Measurements from ENCODE around the gene SERPINA1. TPM values are rescaled to one million over a fixed set of nuclear protein-coding genes. Genes with fewer than 3 reads are reported as not detected.

SERPINA1 gene
- total RNA-seq, 2 experiments from 2014 or later, result 0.43 to 0.53 TPM

- H3K9me3 Mint-ChIP-seq, result no peaks in the 10 kb centered on the region
- ChIA-PET POLR2A (no interaction called here), CTCF (interaction anchor here (1.1 kb wide), 1 partner anchor 101 kb away, joined by 3 read pairs; no protein-coding TSS in a partner anchor)
- no peak overlapping the region for H3K27ac Mint-ChIP-seq
- H3K4me3 Mint-ChIP-seq, result no peak overlapping the region
- no peaks in the 10 kb centered on the region for H3K36me3 Mint-ChIP-seq (ENCODE audit: low read depth)
- no peak for DNase-seq
- H3K4me1 Mint-ChIP-seq, result no peaks in the 10 kb centered on the region
- H3K27me3 Mint-ChIP-seq, result no peaks in the 10 kb centered on the region
These were observed 2.8 kb downstream of the SERPINA1 start for GRCh38 chr14:94385553-94386057.

- no peak overlapping the region for H3K4me3 Mint-ChIP-seq
- ChIA-PET POLR2A (no interaction called here), CTCF (no interaction called here)
- H3K27me3 Mint-ChIP-seq, result no peaks in the 10 kb centered on the region
- H3K4me1 Mint-ChIP-seq, result no peaks in the 10 kb centered on the region
- no peaks in the 10 kb centered on the region for H3K36me3 Mint-ChIP-seq (ENCODE audit: low read depth)
- H3K27ac Mint-ChIP-seq, result no peak overlapping the region
- no peaks in the 10 kb centered on the region for H3K9me3 Mint-ChIP-seq
- no peak for DNase-seq
These were observed 4.1 kb downstream of the SERPINA1 start for GRCh38 chr14:94384342-94384741.

- POLR2A ChIA-PET, result no interaction called here
- no peak for DNase-seq
- no peaks in the 10 kb centered on the region for H3K9me3 Mint-ChIP-seq
These were observed 4.6 kb downstream of the SERPINA1 start for GRCh38 chr14:94383777-94384176.

GRCh38 chr14:94382716-94383596, 5.4 kb downstream of the SERPINA1 start:
- Mint-ChIP-seq H3K9me3 (no peaks in the 10 kb centered on the region), H3K4me3 (no peak overlapping the region), H3K36me3 (ENCODE audit: low read depth) (no peaks in the 10 kb centered on the region), H3K27ac (no peak overlapping the region), H3K4me1 (no peaks in the 10 kb centered on the region), H3K27me3 (no peaks in the 10 kb centered on the region)
- DNase-seq, result no peak
- ChIA-PET POLR2A (no interaction called here), CTCF (no interaction called here)

More at GRCh38 chr14:94383777-94384176, 4.6 kb downstream of the SERPINA1 start:
- no peak overlapping the region for H3K4me3 Mint-ChIP-seq
- H3K4me1 Mint-ChIP-seq, result no peaks in the 10 kb centered on the region
- CTCF ChIA-PET, result no interaction called here
- no peak overlapping the region for H3K27ac Mint-ChIP-seq
- H3K27me3 Mint-ChIP-seq, result no peaks in the 10 kb centered on the region
- H3K36me3 Mint-ChIP-seq (ENCODE audit: low read depth), result no peaks in the 10 kb centered on the region

GRCh38 chr14:94382099-94382715, 6.2 kb downstream of the SERPINA1 start:
- Mint-ChIP-seq H3K27ac (no peak overlapping the region), H3K9me3 (no peaks in the 10 kb centered on the region), H3K4me3 (no peak overlapping the region), H3K36me3 (ENCODE audit: low read depth) (no peaks in the 10 kb centered on the region), H3K4me1 (no peaks in the 10 kb centered on the region), H3K27me3 (no peaks in the 10 kb centered on the region)
- ChIA-PET POLR2A (no interaction called here), CTCF (no interaction called here)
- DNase-seq, result no peak

- no peak overlapping the region for H3K4me3 Mint-ChIP-seq
- CTCF ChIA-PET, result no interaction called here
- POLR2A ChIA-PET, result no interaction called here
- H3K9me3 Mint-ChIP-seq, result no peaks in the 10 kb centered on the region
- no peaks in the 10 kb centered on the region for H3K27me3 Mint-ChIP-seq
- H3K27ac Mint-ChIP-seq, result no peak overlapping the region
- H3K36me3 Mint-ChIP-seq (ENCODE audit: low read depth), result no peaks in the 10 kb centered on the region
- peaks cover 2% of the 10 kb centered on the region for H3K4me1 Mint-ChIP-seq
- no peak for DNase-seq
These were observed 7.0 kb downstream of the SERPINA1 start for GRCh38 chr14:94381149-94382030.

- Mint-ChIP-seq H3K36me3 (ENCODE audit: low read depth) (no peaks in the 10 kb centered on the region), H3K4me3 (no peak overlapping the region), H3K27me3 (no peaks in the 10 kb centered on the region), H3K4me1 (peaks cover 2% of the 10 kb centered on the region), H3K27ac (no peak overlapping the region), H3K9me3 (no peaks in the 10 kb centered on the region)
- POLR2A ChIA-PET, result no interaction called here
- DNase-seq, result no peak
- CTCF ChIA-PET, result no interaction called here
These were observed 7.9 kb downstream of the SERPINA1 start for GRCh38 chr14:94380225-94381148.

- ChIA-PET CTCF (no interaction called here), POLR2A (no interaction called here)
- H3K27me3 Mint-ChIP-seq, result no peaks in the 10 kb centered on the region
- peaks cover 2% of the 10 kb centered on the region for H3K4me1 Mint-ChIP-seq
- no peak for DNase-seq
- H3K9me3 Mint-ChIP-seq, result no peaks in the 10 kb centered on the region
- no peak overlapping the region for H3K4me3 Mint-ChIP-seq
- H3K27ac Mint-ChIP-seq, result no peak overlapping the region
- H3K36me3 Mint-ChIP-seq (ENCODE audit: low read depth), result no peaks in the 10 kb centered on the region
These were observed 8.8 kb downstream of the SERPINA1 start for GRCh38 chr14:94379291-94380224.

- ChIA-PET CTCF (no interaction called here), POLR2A (no interaction called here)
- Mint-ChIP-seq H3K4me3 (no peak overlapping the region), H3K4me1 (peaks cover 2% of the 10 kb centered on the region), H3K27me3 (peaks cover 4% of the 10 kb centered on the region), H3K36me3 (ENCODE audit: low read depth) (no peaks in the 10 kb centered on the region), H3K27ac (no peak overlapping the region), H3K9me3 (no peaks in the 10 kb centered on the region)
- DNase-seq, result no peak
These were observed 9.7 kb downstream of the SERPINA1 start for GRCh38 chr14:94378527-94379290.

- Mint-ChIP-seq H3K27ac (no peak overlapping the region), H3K27me3 (peaks cover 4% of the 10 kb centered on the region), H3K4me3 (no peak overlapping the region)
These were observed 10.4 kb downstream of the SERPINA1 start for GRCh38 chr14:94377866-94378470.

More at GRCh38 chr14:94377866-94378470, 10.4 kb downstream of the SERPINA1 start:
- CTCF ChIA-PET, result no interaction called here
- no peaks in the 10 kb centered on the region for H3K36me3 Mint-ChIP-seq (ENCODE audit: low read depth)
- no peak for DNase-seq
- no peaks in the 10 kb centered on the region for H3K9me3 Mint-ChIP-seq
- POLR2A ChIA-PET, result no interaction called here
- peaks cover 2% of the 10 kb centered on the region for H3K4me1 Mint-ChIP-seq

Measured in activated CD4-positive, alpha-beta memory T cell treated with anti-CD3 and anti-CD28 coated beads, Interleukin-2, amount 10 ng/mL, durations not matched to agents 7 days and 5 days (primary cell).